Smooth muscle cell (in vitro differentiated cells): Measurements from ENCODE around the gene INO80D. TPM values are rescaled to one million over a fixed set of nuclear protein-coding genes. Genes with fewer than 3 reads are reported as not detected.

Source experiments
- DNase-seq: peaks from one replicate; lab custom pipeline; 2025; ENCODE audit not compliant: unreplicated experiment; lab: John Stamatoyannopoulos, UW
- H2AFZ ChIP-seq: fragments of 200-600 bp; sonication (generic); 2 replicates; pipeline ENCODE4 v1.6.0; 2016; ENCODE audit warnings: antibody characterized with exemption, low read depth, mild to moderate bottlenecking
- H3F3A ChIP-seq: fragments of 200-600 bp; sonication (generic); 2 replicates; pipeline ENCODE4 v1.6.0; 2017; ENCODE audit warnings: antibody characterized with exemption, low read depth
- H3K27ac ChIP-seq: fragments of 200-600 bp; sonication (generic); 2 replicates; pipeline ENCODE4 v1.5.1; 2016; ENCODE audit warnings: low read depth, mild to moderate bottlenecking
- H3K27me3 ChIP-seq: fragments of 200-600 bp; sonication (generic); 2 replicates; pipeline ENCODE4 v1.6.1; 2016; ENCODE audit warnings: low read depth, mild to moderate bottlenecking
- H3K36me3 ChIP-seq: fragments of 200-600 bp; sonication (generic); 2 replicates; pipeline ENCODE4 v1.5.1; 2016; ENCODE audit warnings: low read depth
- H3K4me1 ChIP-seq: fragments of 200-600 bp; sonication (generic); 2 replicates; pipeline ENCODE4 v1.5.1; 2016; ENCODE audit warnings: low read depth
- H3K4me2 ChIP-seq: fragments of 200-600 bp; sonication (generic); 2 replicates; pipeline ENCODE4 v1.6.0; 2016; ENCODE audit warnings: mild to moderate bottlenecking
- H3K4me3 ChIP-seq: fragments of 200-600 bp; sonication (generic); 2 replicates; pipeline ENCODE4 v1.5.1; 2016; ENCODE audit warnings: mild to moderate bottlenecking
- H3K79me2 ChIP-seq: fragments of 200-600 bp; sonication (generic); 2 replicates; pipeline ENCODE4 v1.6.0; 2016; ENCODE audit warnings: low read depth, mild to moderate bottlenecking
- H3K9ac ChIP-seq: fragments of 200-600 bp; sonication (generic); 2 replicates; pipeline ENCODE4 v1.6.0; 2016; ENCODE audit warnings: low read depth
- H3K9me3 ChIP-seq: fragments of 200-600 bp; sonication (generic); replicated peaks from 2 replicates; pipeline ENCODE4 v1.5.1; 2016; ENCODE audit warnings: low read depth
- H4K20me1 ChIP-seq: fragments of 200-600 bp; sonication (generic); 2 replicates; pipeline ENCODE4 v1.6.0; 2016; ENCODE audit warnings: low read depth
- CTCF ChIP-seq: fragments of 200-600 bp; sonication (generic); IDR thresholded peaks from 2 replicates; pipeline ENCODE4 v1.5.1; 2017; ENCODE audit warnings: borderline replicate concordance, mild to moderate bottlenecking, antibody characterized with exemption; ENCODE audit not compliant: insufficient read depth, poor library complexity, severe bottlenecking
- WGBS: methylation state at CpG from one replicate; pipeline ENCODE4 v1.1.7; 2016; ENCODE audit warnings: low lambda C conversion rate; 5-methylcytosine and 5-hydroxymethylcytosine counted together
- polyA plus RNA-seq: library from polyadenylated mRNA; unstranded; fragments of >200 nt; fragmentation: Nextera tagmentation; extraction: Ambion mirVana; gene quantifications from 2 replicates; pipeline ENCODE4 v1.2.1, GENCODE V29; 2016
- total RNA-seq: library from RNA; depleted of rRNA; stranded (reverse); fragments of >200 nt; gene quantifications from 2 replicates; pipeline ENCODE4 v1.2.3, GENCODE V29; 2014

Gene INO80D
- total and polyA plus RNA-seq, 2 experiments from 2014 or later: 1.4 to 9.1 TPM

DNA sequence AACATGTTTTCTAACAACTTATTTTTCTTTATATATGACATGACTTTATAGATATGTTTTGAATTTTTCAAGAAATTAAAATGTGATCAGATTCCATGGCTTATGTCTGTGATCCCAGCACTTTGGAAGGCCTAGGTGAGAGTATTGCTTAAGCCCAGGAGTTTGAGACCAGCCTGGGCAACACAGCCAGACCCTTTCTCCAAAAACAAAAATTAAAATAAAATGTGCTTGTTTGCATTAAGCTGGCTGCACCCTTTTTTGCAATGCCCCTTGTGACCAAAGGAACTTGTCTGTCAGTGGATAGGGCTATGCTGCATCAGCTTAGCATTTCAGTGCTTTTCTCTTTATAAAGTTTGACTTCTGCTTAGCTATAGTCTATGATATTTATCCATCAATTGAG is 2.3 kb upstream of the INO80D start:
- Histone ChIP-seq H2AFZ (no peak overlapping the region), H3F3A (peaks cover 7% of the 10 kb centered on the region), H3K9me3 (no peaks in the 10 kb centered on the region), H3K27me3 (no peaks in the 10 kb centered on the region), H3K79me2 (peaks cover 40% of the 10 kb centered on the region), H3K4me2 (no peak overlapping the region), H3K27ac (no peak overlapping the region), H3K4me3 (no peak overlapping the region), H3K36me3 (no peaks in the 10 kb centered on the region), H3K9ac (no peak overlapping the region), H4K20me1 (no peaks in the 10 kb centered on the region), H3K4me1 (peaks cover 21% of the 10 kb centered on the region)
- no peak for TF ChIP-seq CTCF
- DNase-seq: no peak

GRCh38 chr2:206086716-206087350 is 859 bp upstream of the INO80D start:
- H3K79me2 ChIP-seq: peaks cover 54% of the 10 kb centered on the region
- peak overlapping the region; percentile 54 for H2AFZ ChIP-seq
- peak overlapping the region; percentile 100 for H3K4me2 ChIP-seq
- 16% methylated on average over 4 of the region's 4 CpGs for WGBS
- H3K9ac ChIP-seq: peak overlapping the region; percentile 99
- no peak for DNase-seq
- no peaks in the 10 kb centered on the region for H3K36me3 ChIP-seq
- H4K20me1 ChIP-seq: peaks cover 8% of the 10 kb centered on the region
- peaks cover 7% of the 10 kb centered on the region for H3F3A ChIP-seq
- peak overlapping the region; percentile 95 for H3K27ac ChIP-seq
- H3K9me3 ChIP-seq: no peaks in the 10 kb centered on the region
- no peaks in the 10 kb centered on the region for H3K27me3 ChIP-seq
- no peak for TF ChIP-seq CTCF
- peak overlapping the region; percentile 76 for H3K4me3 ChIP-seq
- peaks cover 29% of the 10 kb centered on the region for H3K4me1 ChIP-seq

GRCh38 chr2:206084870-206085741 is 868 bp downstream of the INO80D start:
- Histone ChIP-seq H3K79me2 (peaks cover 70% of the 10 kb centered on the region), H3K9ac (peak overlapping the region; percentile 99), H3K27me3 (no peaks in the 10 kb centered on the region), H3K36me3 (no peaks in the 10 kb centered on the region), H3K4me2 (peak overlapping the region; percentile 100), H3K9me3 (no peaks in the 10 kb centered on the region), H3K4me3 (peak overlapping the region; percentile 76), H4K20me1 (peaks cover 19% of the 10 kb centered on the region), H3K4me1 (peaks cover 29% of the 10 kb centered on the region), H3K27ac (peak overlapping the region; percentile 95), H2AFZ (peak overlapping the region; percentile 91), H3F3A (peaks cover 7% of the 10 kb centered on the region)
- 2% methylated on average over 46 of the region's 88 CpGs for WGBS
- peak; percentile 38 for DNase-seq
- no peak for TF ChIP-seq CTCF
